BE2C (cell line): ENCODE results near the gene SAT1.

Experiments used
- DNase-seq: peaks from one replicate; pipeline ENCODE4 v3.0.0-alpha.2; 2020
- H3K27me3 ChIP-seq: fragments of 250-450 bp; sonication (Bioruptor Pico); 2 replicates; pipeline ENCODE4 v1.5.1; 2020; ENCODE audit warnings: mild to moderate bottlenecking
- H3K36me3 ChIP-seq: fragments of 250-450 bp; sonication (Bioruptor Pico); 2 replicates; pipeline ENCODE4 v1.5.1; 2020; ENCODE audit warnings: mild to moderate bottlenecking
- H3K4me1 ChIP-seq: fragments of 250-450 bp; sonication (Bioruptor Pico); 2 replicates; pipeline ENCODE4 v1.5.1; 2020
- H3K4me3 ChIP-seq: 2 replicates; pipeline ENCODE4 v1.5.1; 2011; ENCODE audit warnings: low read depth, low read length
- H3K9me3 ChIP-seq: fragments of 250-450 bp; sonication (Bioruptor Pico); 2 replicates; pipeline ENCODE4 v1.5.1; 2020
- TF ChIP-seq, protein P1 (sequence below): IDR thresholded peaks from 2 replicates; pipeline ENCODE4 v1.5.1; 2012; ENCODE audit warnings: mild to moderate bottlenecking, low read depth, low read length

Gene SAT1

GRCh38 chrX:23819385-23820234 lies 36.6 kb downstream of the SAT1 start:
- no peaks in the 10 kb centered on the region for H3K9me3 ChIP-seq

GRCh38 chrX:23820235-23820782 lies 37.3 kb downstream of the SAT1 start:
- Histone ChIP-seq H3K4me3 (no peak overlapping the region), H3K4me1 (no peaks in the 10 kb centered on the region), H3K27me3 (no peaks in the 10 kb centered on the region), H3K36me3 (no peaks in the 10 kb centered on the region), H3K9me3 (no peaks in the 10 kb centered on the region)
- no peak for DNase-seq
- TF ChIP-seq, protein P1, sequence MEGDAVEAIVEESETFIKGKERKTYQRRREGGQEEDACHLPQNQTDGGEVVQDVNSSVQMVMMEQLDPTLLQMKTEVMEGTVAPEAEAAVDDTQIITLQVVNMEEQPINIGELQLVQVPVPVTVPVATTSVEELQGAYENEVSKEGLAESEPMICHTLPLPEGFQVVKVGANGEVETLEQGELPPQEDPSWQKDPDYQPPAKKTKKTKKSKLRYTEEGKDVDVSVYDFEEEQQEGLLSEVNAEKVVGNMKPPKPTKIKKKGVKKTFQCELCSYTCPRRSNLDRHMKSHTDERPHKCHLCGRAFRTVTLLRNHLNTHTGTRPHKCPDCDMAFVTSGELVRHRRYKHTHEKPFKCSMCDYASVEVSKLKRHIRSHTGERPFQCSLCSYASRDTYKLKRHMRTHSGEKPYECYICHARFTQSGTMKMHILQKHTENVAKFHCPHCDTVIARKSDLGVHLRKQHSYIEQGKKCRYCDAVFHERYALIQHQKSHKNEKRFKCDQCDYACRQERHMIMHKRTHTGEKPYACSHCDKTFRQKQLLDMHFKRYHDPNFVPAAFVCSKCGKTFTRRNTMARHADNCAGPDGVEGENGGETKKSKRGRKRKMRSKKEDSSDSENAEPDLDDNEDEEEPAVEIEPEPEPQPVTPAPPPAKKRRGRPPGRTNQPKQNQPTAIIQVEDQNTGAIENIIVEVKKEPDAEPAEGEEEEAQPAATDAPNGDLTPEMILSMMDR: no peak

More at GRCh38 chrX:23819385-23820234, 36.6 kb downstream of the SAT1 start:
- Histone ChIP-seq H3K27me3 (no peaks in the 10 kb centered on the region), H3K36me3 (no peaks in the 10 kb centered on the region), H3K4me3 (no peak overlapping the region), H3K4me1 (no peaks in the 10 kb centered on the region)
- TF ChIP-seq, protein P1: no peak
- DNase-seq: no peak

DNA sequence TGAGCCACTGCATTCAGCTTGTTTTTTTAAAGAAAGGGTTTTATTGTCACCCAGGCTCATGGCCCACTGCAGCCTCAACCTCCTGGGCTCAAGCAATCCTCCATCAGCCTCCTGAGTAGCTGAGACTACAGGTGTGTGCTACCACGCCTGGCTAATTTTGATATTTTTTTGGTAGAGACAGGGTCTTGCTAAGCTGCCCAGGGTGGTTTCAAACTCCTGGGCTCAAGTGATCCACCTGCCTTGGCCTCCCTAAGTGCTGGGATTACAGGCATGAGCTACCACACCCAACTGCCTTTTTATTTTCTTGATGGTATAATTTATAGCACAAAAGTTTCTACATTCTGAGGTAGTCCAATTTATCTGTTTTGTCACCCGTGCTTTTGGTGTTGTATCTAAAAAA lies 38.9 kb downstream of the SAT1 start:
- no peak overlapping the region for H3K4me3 ChIP-seq
- TF ChIP-seq, protein P1: no peak
- no peaks in the 10 kb centered on the region for H3K36me3 ChIP-seq
- H3K27me3 ChIP-seq: no peaks in the 10 kb centered on the region
- H3K9me3 ChIP-seq: no peaks in the 10 kb centered on the region
- no peak for DNase-seq
- no peaks in the 10 kb centered on the region for H3K4me1 ChIP-seq

DNA sequence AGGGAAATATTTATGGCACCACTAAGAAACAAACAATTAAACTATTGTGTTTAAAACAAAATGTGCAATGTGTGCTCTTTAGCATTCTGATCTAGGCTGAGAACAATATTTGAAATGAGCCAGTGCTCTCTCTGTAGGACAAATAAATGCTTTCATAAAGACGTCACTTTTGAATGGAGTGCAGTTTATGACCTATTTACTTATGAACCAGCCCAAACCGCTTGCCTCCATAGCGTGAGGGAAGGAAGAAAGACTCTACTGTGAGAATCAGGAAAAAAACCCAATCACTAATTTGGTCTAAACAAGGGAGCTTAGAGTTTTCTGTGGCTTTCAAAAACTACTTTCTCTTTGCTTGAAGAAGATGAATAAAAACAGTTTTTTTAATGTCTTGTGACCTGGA lies 39.4 kb downstream of the SAT1 start:
- TF ChIP-seq, protein P1: no peak
- H3K27me3 ChIP-seq: no peaks in the 10 kb centered on the region
- no peaks in the 10 kb centered on the region for H3K4me1 ChIP-seq
- H3K9me3 ChIP-seq: no peaks in the 10 kb centered on the region
- no peaks in the 10 kb centered on the region for H3K36me3 ChIP-seq
- no peak overlapping the region for H3K4me3 ChIP-seq
- DNase-seq: no peak

GRCh38 chrX:23822841-23823240 lies 39.9 kb downstream of the SAT1 start:
- Histone ChIP-seq H3K36me3 (no peaks in the 10 kb centered on the region), H3K9me3 (no peaks in the 10 kb centered on the region), H3K4me1 (no peaks in the 10 kb centered on the region), H3K4me3 (no peak overlapping the region), H3K27me3 (no peaks in the 10 kb centered on the region)
- no peak for DNase-seq
- TF ChIP-seq, protein P1: no peak

- no peaks in the 10 kb centered on the region for H3K9me3 ChIP-seq
- no peaks in the 10 kb centered on the region for H3K27me3 ChIP-seq
- no peak overlapping the region for H3K4me3 ChIP-seq
- TF ChIP-seq, protein P1: no peak
- DNase-seq: no peak
- no peaks in the 10 kb centered on the region for H3K4me1 ChIP-seq
- H3K36me3 ChIP-seq: no peaks in the 10 kb centered on the region
Observed at GRCh38 chrX:23825675-23826074, 42.7 kb downstream of the SAT1 start.
